ENCODE data around the gene SCUBE3. TPM values are rescaled to one million over a fixed set of nuclear protein-coding genes. Genes with fewer than 3 reads are reported as not detected.
A peak's percentile ranks its signal among the peaks of the same experiment; 100 is the strongest.

Gene SCUBE3
- total and polyA plus RNA-seq, 2 donors, result 0.09 to 0.14 TPM

- WGBS, result 62% methylated on average over 3 of the region's 3 CpGs
- DNase-seq (ENCODE audit: low read depth in 6 of 9, low spot score in 9 of 9), result no peak
- peaks cover 0 to 4% of the 10 kb centered on the region in 2 donors for H3K9me3 ChIP-seq (ENCODE audit: control insufficient read depth in 2 of 2, insufficient read depth in 1 of 2, low read length in 1 of 2)
These were observed 34.5 kb downstream of the SCUBE3 start for GRCh38 chr6:35248300-35248699.

DNA sequence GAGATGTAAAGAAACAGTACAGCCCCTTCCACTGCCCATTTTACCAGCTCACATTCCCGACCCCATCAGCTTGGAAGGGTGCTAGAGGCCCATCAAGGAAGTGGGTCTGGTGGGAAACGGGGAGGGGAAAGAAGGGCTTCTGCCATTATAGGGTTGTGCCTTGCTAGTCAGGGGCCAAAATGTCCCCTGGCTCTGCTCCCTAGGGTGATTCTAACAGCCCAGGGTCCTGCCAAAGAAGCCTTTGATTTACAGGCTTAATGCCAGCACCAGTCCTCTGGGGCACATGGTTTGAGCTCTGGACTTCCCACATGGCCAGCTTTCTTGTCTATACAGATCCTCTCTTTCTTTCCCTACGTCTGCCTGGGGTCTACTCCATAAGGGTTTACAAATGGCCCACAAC is 35.2 kb downstream of the SCUBE3 start:
- no peak for DNase-seq (ENCODE audit: low read depth in 6 of 9, low spot score in 9 of 9)
- peaks cover 0 to 4% of the 10 kb centered on the region in 2 donors for H3K9me3 ChIP-seq (ENCODE audit: control insufficient read depth in 2 of 2, insufficient read depth in 1 of 2, low read length in 1 of 2)
- H3K4me1 ChIP-seq (ENCODE audit: control insufficient read depth in 2 of 2, insufficient read depth in 2 of 2, low read length in 2 of 2), result peaks cover 0 to 12% of the 10 kb centered on the region in 2 donors
- 92% methylated on average over 3 of the region's 3 CpGs for WGBS
- H3K4me3 ChIP-seq (ENCODE audit: low read length in 2 of 2), result no peak overlapping the region
- no peaks in the 10 kb centered on the region for H3K27me3 ChIP-seq (ENCODE audit: control insufficient read depth in 2 of 2, insufficient read depth in 1 of 2, low read length in 1 of 2)
- H3K27ac ChIP-seq (ENCODE audit: low read depth in 1 of 2, low read length in 1 of 2), result no peak overlapping the region
- peaks cover 0 to 3% of the 10 kb centered on the region in 2 donors for H3K36me3 ChIP-seq (ENCODE audit: control insufficient read depth in 2 of 2, insufficient read depth in 2 of 2, low read length in 1 of 2)

More at GRCh38 chr6:35248300-35248699, 34.5 kb downstream of the SCUBE3 start:
- H3K27me3 ChIP-seq (ENCODE audit: control insufficient read depth in 2 of 2, insufficient read depth in 1 of 2, low read length in 1 of 2), result no peaks in the 10 kb centered on the region
- H3K27ac ChIP-seq (ENCODE audit: low read depth in 1 of 2, low read length in 1 of 2), result no peak overlapping the region
- peaks cover 0 to 6% of the 10 kb centered on the region in 2 donors for H3K36me3 ChIP-seq (ENCODE audit: control insufficient read depth in 2 of 2, insufficient read depth in 2 of 2, low read length in 1 of 2)
- H3K4me1 ChIP-seq (ENCODE audit: control insufficient read depth in 2 of 2, insufficient read depth in 2 of 2, low read length in 2 of 2), result peaks cover 0 to 12% of the 10 kb centered on the region in 2 donors
- H3K4me3 ChIP-seq (ENCODE audit: low read length in 2 of 2), result no peak overlapping the region

- Histone ChIP-seq H3K36me3 (ENCODE audit: control insufficient read depth in 2 of 2, insufficient read depth in 2 of 2, low read length in 1 of 2) (no peaks in the 10 kb centered on the region), H3K9me3 (ENCODE audit: control insufficient read depth in 2 of 2, insufficient read depth in 1 of 2, low read length in 1 of 2) (no peaks in the 10 kb centered on the region), H3K4me1 (ENCODE audit: control insufficient read depth in 2 of 2, insufficient read depth in 2 of 2, low read length in 2 of 2) (no peaks in the 10 kb centered on the region), H3K27me3 (ENCODE audit: control insufficient read depth in 2 of 2, insufficient read depth in 1 of 2, low read length in 1 of 2) (no peaks in the 10 kb centered on the region), H3K27ac (ENCODE audit: low read depth in 1 of 2, low read length in 1 of 2) (no peak overlapping the region), H3K4me3 (ENCODE audit: low read length in 2 of 2) (no peak overlapping the region)
- WGBS, result over 99% methylated on average over 3 of the region's 3 CpGs
- DNase-seq (ENCODE audit: low read depth in 6 of 9, low spot score in 9 of 9), result no peak
These were observed 38.2 kb downstream of the SCUBE3 start for GRCh38 chr6:35251949-35252348.

- H3K27ac ChIP-seq (ENCODE audit: low read depth in 1 of 2, low read length in 1 of 2), result no peak overlapping the region
- no peak for DNase-seq (ENCODE audit: low read depth in 6 of 9, low spot score in 9 of 9)
- H3K36me3 ChIP-seq (ENCODE audit: control insufficient read depth in 2 of 2, insufficient read depth in 2 of 2, low read length in 1 of 2), result no peaks in the 10 kb centered on the region
- WGBS, result 98% methylated on average over 1 of the region's 1 CpG
- no peaks in the 10 kb centered on the region for H3K9me3 ChIP-seq (ENCODE audit: control insufficient read depth in 2 of 2, insufficient read depth in 1 of 2, low read length in 1 of 2)
- H3K27me3 ChIP-seq (ENCODE audit: control insufficient read depth in 2 of 2, insufficient read depth in 1 of 2, low read length in 1 of 2), result no peaks in the 10 kb centered on the region
- peaks cover 2 to 5% of the 10 kb centered on the region in 2 donors for H3K4me1 ChIP-seq (ENCODE audit: control insufficient read depth in 2 of 2, insufficient read depth in 2 of 2, low read length in 2 of 2)
- H3K4me3 ChIP-seq (ENCODE audit: low read length in 2 of 2), result no peak overlapping the region
These were observed 39.5 kb downstream of the SCUBE3 start for GRCh38 chr6:35253249-35253648.

GRCh38 chr6:35258336-35258735 is 44.6 kb downstream of the SCUBE3 start:
- no peaks in the 10 kb centered on the region for H3K9me3 ChIP-seq (ENCODE audit: control insufficient read depth in 2 of 2, insufficient read depth in 1 of 2, low read length in 1 of 2)
- peak overlapping the region; percentile 74 to 82 for H3K4me3 ChIP-seq (ENCODE audit: low read length in 2 of 2)
- H3K36me3 ChIP-seq (ENCODE audit: control insufficient read depth in 2 of 2, insufficient read depth in 2 of 2, low read length in 1 of 2), result no peaks in the 10 kb centered on the region
- H3K4me1 ChIP-seq (ENCODE audit: control insufficient read depth in 2 of 2, insufficient read depth in 2 of 2, low read length in 2 of 2), result peaks cover 10 to 19% of the 10 kb centered on the region in 2 donors
- DNase-seq (ENCODE audit: low read depth in 6 of 9, low spot score in 9 of 9), result no peak
- 64% methylated on average over 7 of the region's 7 CpGs for WGBS
- peak overlapping the region; percentile 84 to 91 for H3K27ac ChIP-seq (ENCODE audit: low read depth in 1 of 2, low read length in 1 of 2)
- H3K27me3 ChIP-seq (ENCODE audit: control insufficient read depth in 2 of 2, insufficient read depth in 1 of 2, low read length in 1 of 2), result no peaks in the 10 kb centered on the region

DNA sequence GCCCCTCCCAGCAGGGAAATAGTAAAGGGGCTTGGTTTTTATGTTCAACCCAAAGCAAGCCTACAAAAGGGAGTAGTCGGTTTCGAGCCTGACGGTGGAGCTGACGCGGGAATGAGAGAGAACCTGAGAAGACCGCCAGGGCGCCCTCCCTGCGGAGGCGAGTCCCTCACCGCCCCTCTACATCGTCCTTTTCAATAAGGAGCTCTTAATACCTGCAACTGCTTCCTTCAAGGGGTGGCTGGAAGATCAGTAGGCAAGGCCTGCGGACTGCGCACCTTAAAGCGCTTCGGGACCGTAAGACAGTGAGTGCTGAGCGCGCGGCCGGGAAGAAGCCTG is 45.1 kb downstream of the SCUBE3 start:
- WGBS, result 1% methylated on average over 20 of the region's 20 CpGs
- Histone ChIP-seq H3K9me3 (ENCODE audit: control insufficient read depth in 2 of 2, insufficient read depth in 1 of 2, low read length in 1 of 2) (no peaks in the 10 kb centered on the region), H3K27me3 (ENCODE audit: control insufficient read depth in 2 of 2, insufficient read depth in 1 of 2, low read length in 1 of 2) (no peaks in the 10 kb centered on the region), H3K27ac (ENCODE audit: low read depth in 1 of 2, low read length in 1 of 2) (peak overlapping the region; percentile 84 to 91), H3K4me1 (ENCODE audit: control insufficient read depth in 2 of 2, insufficient read depth in 2 of 2, low read length in 2 of 2) (peaks cover 10 to 19% of the 10 kb centered on the region in 2 donors), H3K36me3 (ENCODE audit: control insufficient read depth in 2 of 2, insufficient read depth in 2 of 2, low read length in 1 of 2) (no peaks in the 10 kb centered on the region), H3K4me3 (ENCODE audit: low read length in 2 of 2) (peak overlapping the region; percentile 74 to 82)
- DNase-seq (ENCODE audit: low read depth in 6 of 9, low spot score in 9 of 9), result no peak

DNA sequence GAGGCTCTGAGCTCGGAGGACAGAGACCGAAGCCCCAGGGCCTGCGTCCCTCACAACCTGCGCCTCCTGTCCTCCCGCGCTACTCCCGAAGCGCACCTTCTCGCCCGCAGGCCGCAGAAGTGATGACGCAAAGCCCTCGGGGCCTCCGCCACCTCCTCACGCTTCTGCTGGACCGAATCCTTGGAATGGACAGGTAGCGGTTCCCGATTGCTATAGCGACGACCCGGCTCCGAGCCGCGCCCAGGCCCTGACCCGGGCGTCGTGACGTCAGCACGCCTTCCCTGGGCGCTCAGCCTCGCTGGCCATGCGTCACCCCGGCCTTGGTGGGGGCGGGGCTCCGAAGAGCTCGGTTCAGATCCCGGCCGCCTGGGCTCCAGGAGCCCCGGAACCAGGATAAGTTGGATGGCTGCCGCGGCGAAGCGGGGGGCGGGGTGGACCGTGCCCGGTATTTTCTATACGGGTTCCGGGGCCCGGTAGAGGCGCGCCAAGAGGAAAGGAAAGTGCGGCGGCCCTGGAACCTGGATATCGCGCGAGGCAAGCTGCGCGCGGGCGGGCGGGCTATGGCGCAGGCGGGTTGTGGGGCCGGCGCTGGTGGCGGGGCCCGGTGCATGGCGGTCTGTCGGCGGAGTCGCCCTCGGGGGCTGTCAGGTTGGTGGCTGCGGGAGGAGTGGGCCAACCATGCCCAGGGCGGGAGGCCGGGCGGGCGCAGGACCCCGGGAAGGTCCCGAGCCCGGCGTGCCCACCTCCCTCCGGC is 45.6 kb downstream of the SCUBE3 start, which contains the start of gene ZNF76:
TSS of gene ZNF76 (plus strand) at position 542 of the 754 bp plus-strand sequence. CDS start 21,417 bp downstream, outside the sequence.
- peak; percentile 62 to 92 (median 83) for DNase-seq (ENCODE audit: low read depth in 6 of 9, low spot score in 9 of 9)
- Histone ChIP-seq H3K27ac (ENCODE audit: low read depth in 1 of 2, low read length in 1 of 2) (peak within 1 kb of the TSS; percentile 84 to 91), H3K4me3 (ENCODE audit: low read length in 2 of 2) (peak within 1 kb of the TSS; percentile 74 to 82), H3K36me3 (ENCODE audit: control insufficient read depth in 2 of 2, insufficient read depth in 2 of 2, low read length in 1 of 2) (no peaks in the 10 kb centered on the region), H3K9me3 (ENCODE audit: control insufficient read depth in 2 of 2, insufficient read depth in 1 of 2, low read length in 1 of 2) (no peaks in the 10 kb centered on the region), H3K27me3 (ENCODE audit: control insufficient read depth in 2 of 2, insufficient read depth in 1 of 2, low read length in 1 of 2) (no peaks in the 10 kb centered on the region), H3K4me1 (ENCODE audit: control insufficient read depth in 2 of 2, insufficient read depth in 2 of 2, low read length in 2 of 2) (peaks cover 10 to 19% of the 10 kb centered on the region in 2 donors)
- WGBS, result under 1% methylated on average over 82 of the region's 82 CpGs

DNA sequence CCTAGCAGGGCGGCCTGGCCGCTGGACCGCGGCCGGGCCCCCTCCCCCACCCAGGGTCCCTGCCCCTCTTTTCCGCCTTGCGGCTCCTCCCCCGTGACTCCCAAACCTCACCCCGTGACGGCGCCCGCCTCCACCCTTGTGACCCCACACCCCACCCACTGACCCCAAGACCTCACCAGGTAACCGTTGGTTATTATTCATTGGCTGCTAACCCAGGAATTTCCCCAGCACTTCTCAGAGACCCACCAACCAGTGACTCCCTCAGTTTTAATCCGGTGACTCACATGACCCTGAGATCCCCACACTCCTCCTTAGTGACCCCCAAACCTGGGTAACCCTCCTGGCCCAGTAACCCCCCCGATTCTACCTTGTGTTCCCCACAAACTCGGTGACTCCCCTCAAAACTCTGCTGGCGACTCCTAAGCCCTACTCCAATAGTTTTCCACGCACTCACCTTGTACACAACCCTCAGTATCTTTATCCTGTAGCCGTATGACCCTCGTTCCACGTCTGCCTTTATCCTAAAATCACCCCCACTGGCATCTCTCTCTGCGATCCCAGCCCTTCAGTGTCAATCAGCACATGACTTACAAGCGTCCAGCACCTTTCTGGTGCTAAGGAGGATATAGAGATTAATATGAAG is 46.3 kb downstream of the SCUBE3 start:
- no peaks in the 10 kb centered on the region for H3K27me3 ChIP-seq (ENCODE audit: control insufficient read depth in 2 of 2, insufficient read depth in 1 of 2, low read length in 1 of 2)
- H3K9me3 ChIP-seq (ENCODE audit: control insufficient read depth in 2 of 2, insufficient read depth in 1 of 2, low read length in 1 of 2), result no peaks in the 10 kb centered on the region
- peaks cover 10 to 19% of the 10 kb centered on the region in 2 donors for H3K4me1 ChIP-seq (ENCODE audit: control insufficient read depth in 2 of 2, insufficient read depth in 2 of 2, low read length in 2 of 2)
- peak overlapping the region; percentile 84 to 91 for H3K27ac ChIP-seq (ENCODE audit: low read depth in 1 of 2, low read length in 1 of 2)
- no peaks in the 10 kb centered on the region for H3K36me3 ChIP-seq (ENCODE audit: control insufficient read depth in 2 of 2, insufficient read depth in 2 of 2, low read length in 1 of 2)
- peak in 5 of 9 donors; percentile 9 to 59 (median 27) for DNase-seq (ENCODE audit: low read depth in 6 of 9, low spot score in 9 of 9)
- 20% methylated on average over 23 of the region's 23 CpGs for WGBS
- peak overlapping the region; percentile 74 to 82 for H3K4me3 ChIP-seq (ENCODE audit: low read length in 2 of 2)

All from thymus (tissue), 11 donors.